HG03025 (cell line): ENCODE measurements around the gene BRCC3.

Source experiments
- ATAC-seq: cut with Tn5 transposase; IDR thresholded peaks from one replicate; pipeline ENCODE4 v1.9.1; 2021; ENCODE audit warnings: mild to moderate bottlenecking, moderate library complexity; ENCODE audit not compliant: unreplicated experiment, low FRiP score

Gene BRCC3

GRCh38 chrX:155056877-155057792, 14.2 kb upstream of the BRCC3 start:
- peak; percentile 81 for ATAC-seq

- ATAC-seq, result no peak
Observed at GRCh38 chrX:155061760-155062159, 9.5 kb upstream of the BRCC3 start.

GRCh38 chrX:155065035-155065734, 6.1 kb upstream of the BRCC3 start:
- ATAC-seq, result no peak

GRCh38 chrX:155068165-155068564, 3.1 kb upstream of the BRCC3 start:
- no peak for ATAC-seq

- ATAC-seq, result no peak
Observed at GRCh38 chrX:155069414-155069813, 1.9 kb upstream of the BRCC3 start.

- no peak for ATAC-seq
Observed at GRCh38 chrX:155070038-155070437, 1.3 kb upstream of the BRCC3 start.

- ATAC-seq, result peak; percentile 18
Observed at GRCh38 chrX:155070663-155070974, 689 bp upstream of the BRCC3 start.

GRCh38 chrX:155071694-155072280, 479 bp downstream of the BRCC3 start:
- no peak for ATAC-seq

- ATAC-seq, result no peak
Observed at GRCh38 chrX:155086202-155086840, 15.0 kb downstream of the BRCC3 start.

GRCh38 chrX:155086961-155087735, 15.8 kb downstream of the BRCC3 start:
- ATAC-seq, result no peak

GRCh38 chrX:155094468-155095061, 23.3 kb downstream of the BRCC3 start:
- ATAC-seq, result no peak

- no peak for ATAC-seq
Observed at GRCh38 chrX:155105919-155106318, 34.6 kb downstream of the BRCC3 start.

- ATAC-seq, result no peak
Observed at GRCh38 chrX:155108427-155108826, 37.1 kb downstream of the BRCC3 start.

- no peak for ATAC-seq
Observed at GRCh38 chrX:155112171-155112570, 40.9 kb downstream of the BRCC3 start.

- no peak for ATAC-seq
Observed at GRCh38 chrX:155113097-155113496, 41.8 kb downstream of the BRCC3 start.

- no peak for ATAC-seq
Observed at GRCh38 chrX:155115174-155115819, 44.0 kb downstream of the BRCC3 start.

GRCh38 chrX:155127465-155127864, 56.2 kb downstream of the BRCC3 start:
- ATAC-seq, result no peak

GRCh38 chrX:155127940-155128339, 56.6 kb downstream of the BRCC3 start:
- ATAC-seq, result no peak

- ATAC-seq, result no peak
Observed at GRCh38 chrX:155132110-155132509, 60.8 kb downstream of the BRCC3 start.
